ENCODE measurements around the gene MYH6. TPM values are rescaled to one million over a fixed set of nuclear protein-coding genes. Genes with fewer than 3 reads are reported as not detected.

The MYH6 gene
- total and polyA plus RNA-seq, 2 of the 13 experiments (the other 11 are each of a cell fraction or from before 2014, with no cell fraction given), result 0.01 TPM; not detected in 1

DNA sequence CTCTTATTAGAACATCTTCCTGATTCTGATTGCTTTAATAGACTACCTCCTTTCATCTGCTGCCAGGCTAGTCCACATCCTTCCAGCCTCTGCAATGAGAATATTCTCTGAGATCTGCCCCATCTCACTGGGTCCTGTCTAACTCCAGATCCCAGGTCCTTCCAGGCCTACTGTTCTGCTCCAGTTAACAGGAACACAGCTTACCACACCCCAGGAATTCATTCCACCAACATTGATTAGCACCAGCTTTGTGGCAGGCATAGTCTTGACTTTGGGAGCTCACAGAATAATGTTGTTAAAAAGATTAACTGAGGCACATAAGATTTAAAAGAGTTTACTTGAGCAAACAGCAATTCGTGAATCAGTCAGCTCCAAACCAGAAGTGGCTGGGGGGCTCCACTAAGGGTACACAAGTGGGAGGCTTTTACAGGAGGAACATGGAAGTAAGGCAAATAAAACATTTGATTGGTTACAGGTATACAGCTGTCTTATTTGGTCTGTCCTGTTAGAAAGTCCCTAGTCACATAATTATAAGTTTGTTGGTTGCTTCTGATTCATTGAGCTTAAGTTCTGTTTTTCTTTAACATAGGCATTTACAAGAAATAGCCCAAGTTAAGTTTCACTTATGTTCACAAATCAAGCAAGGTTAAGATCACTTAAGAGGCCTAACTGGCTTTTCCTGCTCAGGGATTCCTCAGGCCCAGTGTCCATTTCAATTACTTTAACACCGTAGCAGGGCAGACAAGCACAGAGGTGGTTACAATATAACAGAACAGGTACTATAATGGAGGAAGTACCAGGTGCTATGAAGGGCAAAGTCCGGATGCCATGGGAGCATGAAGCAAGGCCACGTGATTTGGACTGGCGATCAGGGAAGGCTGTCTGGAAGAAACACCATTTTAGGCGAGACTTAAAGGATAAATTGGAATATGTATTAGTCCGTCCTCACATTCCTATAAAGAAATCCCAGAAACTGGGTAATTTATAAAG is 39.6 kb upstream of the MYH6 start (continued):
- TF ChIP-seq, protein P1, sequence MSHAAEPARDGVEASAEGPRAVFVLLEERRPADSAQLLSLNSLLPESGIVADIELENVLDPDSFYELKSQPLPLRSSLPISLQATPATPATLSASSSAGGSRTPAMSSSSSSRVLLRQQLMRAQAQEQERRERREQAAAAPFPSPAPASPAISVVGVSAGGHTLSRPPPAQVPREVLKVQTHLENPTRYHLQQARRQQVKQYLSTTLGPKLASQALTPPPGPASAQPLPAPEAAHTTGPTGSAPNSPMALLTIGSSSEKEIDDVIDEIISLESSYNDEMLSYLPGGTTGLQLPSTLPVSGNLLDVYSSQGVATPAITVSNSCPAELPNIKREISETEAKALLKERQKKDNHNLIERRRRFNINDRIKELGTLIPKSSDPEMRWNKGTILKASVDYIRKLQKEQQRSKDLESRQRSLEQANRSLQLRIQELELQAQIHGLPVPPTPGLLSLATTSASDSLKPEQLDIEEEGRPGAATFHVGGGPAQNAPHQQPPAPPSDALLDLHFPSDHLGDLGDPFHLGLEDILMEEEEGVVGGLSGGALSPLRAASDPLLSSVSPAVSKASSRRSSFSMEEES (CRISPR knock-in tag; IDR thresholded peaks at IDR 0.05), result 0 out of 2 replicates have a peak, but pooled peaks have one; percentile 21
- TF ChIP-seq, protein P2, sequence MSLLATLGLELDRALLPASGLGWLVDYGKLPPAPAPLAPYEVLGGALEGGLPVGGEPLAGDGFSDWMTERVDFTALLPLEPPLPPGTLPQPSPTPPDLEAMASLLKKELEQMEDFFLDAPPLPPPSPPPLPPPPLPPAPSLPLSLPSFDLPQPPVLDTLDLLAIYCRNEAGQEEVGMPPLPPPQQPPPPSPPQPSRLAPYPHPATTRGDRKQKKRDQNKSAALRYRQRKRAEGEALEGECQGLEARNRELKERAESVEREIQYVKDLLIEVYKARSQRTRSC (CRISPR knock-in tag; IDR thresholded peaks at IDR 0.05; ENCODE audit: low read depth), result no peak
- TF ChIP-seq, protein P3, sequence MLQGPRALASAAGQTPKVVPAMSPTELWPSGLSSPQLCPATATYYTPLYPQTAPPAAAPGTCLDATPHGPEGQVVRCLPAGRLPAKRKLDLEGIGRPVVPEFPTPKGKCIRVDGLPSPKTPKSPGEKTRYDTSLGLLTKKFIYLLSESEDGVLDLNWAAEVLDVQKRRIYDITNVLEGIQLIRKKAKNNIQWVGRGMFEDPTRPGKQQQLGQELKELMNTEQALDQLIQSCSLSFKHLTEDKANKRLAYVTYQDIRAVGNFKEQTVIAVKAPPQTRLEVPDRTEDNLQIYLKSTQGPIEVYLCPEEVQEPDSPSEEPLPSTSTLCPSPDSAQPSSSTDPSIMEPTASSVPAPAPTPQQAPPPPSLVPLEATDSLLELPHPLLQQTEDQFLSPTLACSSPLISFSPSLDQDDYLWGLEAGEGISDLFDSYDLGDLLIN (CRISPR knock-in tag; IDR thresholded peaks at IDR 0.05; ENCODE audit: borderline replicate concordance), result no peak
- TF ChIP-seq ZNF644 (CRISPR knock-in tag; IDR thresholded peaks at IDR 0.05; ENCODE audit: low read depth) (peak; percentile 81), PHF21A (CRISPR knock-in tag; IDR thresholded peaks at IDR 0.05) (0 out of 2 replicates have a peak, but pooled peaks have one; percentile 43), ZFP82 (CRISPR knock-in tag; IDR thresholded peaks at IDR 0.05; ENCODE audit: borderline replicate concordance) (no peak), ZEB1 (IDR thresholded peaks at IDR 0.05; ENCODE audit: insufficient replicate concordance, low read depth) (peak; percentile 66), HNF4A (CRISPR knock-in tag; IDR thresholded peaks at IDR 0.05) (peak; percentile 79), ZNF124 (CRISPR knock-in tag; IDR thresholded peaks at IDR 0.05) (no peak), ZMAT3 (CRISPR knock-in tag; conservative IDR thresholded peaks at IDR 0.05) (no peak)
- TF ChIP-seq, protein P4, sequence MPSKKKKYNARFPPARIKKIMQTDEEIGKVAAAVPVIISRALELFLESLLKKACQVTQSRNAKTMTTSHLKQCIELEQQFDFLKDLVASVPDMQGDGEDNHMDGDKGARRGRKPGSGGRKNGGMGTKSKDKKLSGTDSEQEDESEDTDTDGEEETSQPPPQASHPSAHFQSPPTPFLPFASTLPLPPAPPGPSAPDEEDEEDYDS (CRISPR knock-in tag; IDR thresholded peaks at IDR 0.05), result no peak
- TF ChIP-seq, protein P5, sequence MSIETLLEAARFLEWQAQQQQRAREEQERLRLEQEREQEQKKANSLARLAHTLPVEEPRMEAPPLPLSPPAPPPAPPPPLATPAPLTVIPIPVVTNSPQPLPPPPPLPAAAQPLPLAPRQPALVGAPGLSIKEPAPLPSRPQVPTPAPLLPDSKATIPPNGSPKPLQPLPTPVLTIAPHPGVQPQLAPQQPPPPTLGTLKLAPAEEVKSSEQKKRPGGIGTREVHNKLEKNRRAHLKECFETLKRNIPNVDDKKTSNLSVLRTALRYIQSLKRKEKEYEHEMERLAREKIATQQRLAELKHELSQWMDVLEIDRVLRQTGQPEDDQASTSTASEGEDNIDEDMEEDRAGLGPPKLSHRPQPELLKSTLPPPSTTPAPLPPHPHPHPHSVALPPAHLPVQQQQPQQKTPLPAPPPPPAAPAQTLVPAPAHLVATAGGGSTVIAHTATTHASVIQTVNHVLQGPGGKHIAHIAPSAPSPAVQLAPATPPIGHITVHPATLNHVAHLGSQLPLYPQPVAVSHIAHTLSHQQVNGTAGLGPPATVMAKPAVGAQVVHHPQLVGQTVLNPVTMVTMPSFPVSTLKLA (IDR thresholded peaks at IDR 0.05), result 0 out of 2 replicates have a peak, but pooled peaks have one; percentile 36
- TF ChIP-seq, protein P6, sequence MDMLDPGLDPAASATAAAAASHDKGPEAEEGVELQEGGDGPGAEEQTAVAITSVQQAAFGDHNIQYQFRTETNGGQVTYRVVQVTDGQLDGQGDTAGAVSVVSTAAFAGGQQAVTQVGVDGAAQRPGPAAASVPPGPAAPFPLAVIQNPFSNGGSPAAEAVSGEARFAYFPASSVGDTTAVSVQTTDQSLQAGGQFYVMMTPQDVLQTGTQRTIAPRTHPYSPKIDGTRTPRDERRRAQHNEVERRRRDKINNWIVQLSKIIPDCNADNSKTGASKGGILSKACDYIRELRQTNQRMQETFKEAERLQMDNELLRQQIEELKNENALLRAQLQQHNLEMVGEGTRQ (IDR thresholded peaks at IDR 0.05; ENCODE audit: low read depth, low read length), result no peak; the same call in none of the 2 replicates
- TF ChIP-seq, protein P6 (CRISPR knock-in tag; IDR thresholded peaks at IDR 0.05; ENCODE audit: borderline replicate concordance), result peak; percentile 64; the same call in 1 of the 2 replicates
